ENCODE measurements around the gene MND1.
A peak's percentile ranks its signal among the peaks of the same experiment; 100 is the strongest.
"Not testable (repeated sequence)": the region's sequence is repeated elsewhere in the genome, so short reads cannot be mapped to it uniquely, and the experiment has no call there.

MND1 gene

DNA sequence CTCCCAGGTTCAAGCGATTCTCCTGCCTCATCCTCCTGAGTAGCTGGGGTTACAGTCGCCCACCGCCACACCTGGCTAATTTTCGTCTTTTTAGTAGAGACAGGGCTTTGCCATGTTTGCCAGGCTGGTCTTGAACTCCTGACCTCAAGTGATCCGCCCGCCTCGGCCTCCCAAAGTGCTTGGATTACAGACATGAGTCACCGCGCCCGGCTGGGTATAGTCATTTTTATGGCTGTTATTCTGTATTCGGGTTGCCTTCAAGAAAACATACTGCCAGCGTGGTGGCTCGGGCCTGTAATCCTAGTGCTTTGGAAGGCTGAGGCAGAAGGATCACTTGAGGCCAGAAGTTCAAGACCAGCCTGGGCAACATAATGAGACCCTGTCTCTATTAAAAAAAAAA lies 106.7 kb downstream of the MND1 start:
- not testable (repeated sequence) for H3K18ac ChIP-seq (ENCODE audit: low read length); H3K4me2 ChIP-seq (ENCODE audit: insufficient read depth, low read length, poor library complexity, severe bottlenecking); H3K9ac ChIP-seq (ENCODE audit: low read depth, low read length, poor library complexity); H3K79me1 ChIP-seq (ENCODE audit: low read depth, low read length); H3K36me3 ChIP-seq (replicated peaks in 1 of 2; ENCODE audit: control insufficient read depth in 2 of 2, insufficient read depth in 2 of 2, low read length in 2 of 2); H3K4ac ChIP-seq (ENCODE audit: low read length); H3K27ac ChIP-seq (replicated peaks; ENCODE audit: low read length); H2BK5ac ChIP-seq (ENCODE audit: low read length); H3K4me1 ChIP-seq (ENCODE audit: control insufficient read depth in 2 of 2, insufficient read depth in 1 of 2, low read depth in 1 of 2, low read length in 2 of 2); H2BK15ac ChIP-seq (ENCODE audit: low read length); DNase-seq (ENCODE audit: low spot score); H2AK5ac ChIP-seq (ENCODE audit: low read depth, low read length); H4K8ac ChIP-seq (ENCODE audit: low read depth, low read length); H3K14ac ChIP-seq (ENCODE audit: low read length); H3K9me3 ChIP-seq (replicated peaks in 1 of 2; ENCODE audit: control insufficient read depth in 2 of 2, insufficient read depth in 1 of 2, low read depth in 1 of 2, low read length in 2 of 2); H3K4me3 ChIP-seq (ENCODE audit: low read length in 2 of 2); H2AFZ ChIP-seq (ENCODE audit: low read length); H3K23ac ChIP-seq (ENCODE audit: low read depth, low read length, poor library complexity); H3K27me3 ChIP-seq (ENCODE audit: control insufficient read depth in 3 of 3, insufficient read depth in 3 of 3, low read depth in 1 of 3, low read length in 3 of 3); H2BK120ac ChIP-seq (ENCODE audit: low read depth, low read length); H4K91ac ChIP-seq (ENCODE audit: low read depth, low read length, poor library complexity); H2BK12ac ChIP-seq (ENCODE audit: low read length)
- WGBS, 2 donors (ENCODE audit: extremely low coverage in 2 of 2, insufficient read length in 2 of 2, insufficient replicate concordance in 1 of 2) = no CpG with 5 or more reads among the region's 13 CpGs

DNA sequence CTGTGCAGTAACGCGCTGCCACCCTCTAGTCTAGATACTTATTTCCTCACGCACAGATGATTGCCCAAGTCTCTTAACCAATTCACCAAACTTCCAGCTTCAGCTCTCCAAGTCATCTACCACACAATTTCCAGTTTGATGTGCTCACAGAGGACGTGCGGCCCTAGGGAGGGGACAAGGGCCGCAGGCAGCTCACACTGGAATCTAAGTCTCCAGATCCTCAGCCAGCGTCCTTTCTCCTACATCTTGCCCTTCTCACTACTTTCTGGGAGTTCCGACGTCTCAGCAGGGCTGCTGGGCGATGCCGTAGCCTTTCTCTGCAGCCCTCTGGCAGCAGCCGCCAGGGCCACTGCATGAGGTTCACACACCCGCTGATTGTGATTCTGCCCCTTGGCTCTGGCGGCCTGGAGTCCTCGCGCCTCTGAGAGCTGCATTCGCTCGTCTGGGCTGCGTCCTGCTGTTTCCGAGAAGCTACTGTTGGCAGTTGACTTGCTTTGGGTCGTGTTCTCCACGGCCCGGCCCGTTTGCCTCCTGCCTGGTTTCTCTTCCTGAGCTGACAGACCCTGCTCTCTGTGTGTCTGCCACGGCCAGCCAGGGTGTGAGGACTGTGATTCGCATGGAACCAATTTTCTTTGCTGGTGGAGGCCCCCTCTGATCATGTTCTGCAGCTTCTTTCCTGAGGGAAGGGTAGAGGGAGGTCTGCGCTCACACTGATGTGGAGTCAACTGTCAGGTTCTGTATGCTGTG lies 107.6 kb downstream of the MND1 start:
- Histone ChIP-seq H3K36me3 (replicated peaks in 1 of 2; ENCODE audit: control insufficient read depth in 2 of 2, insufficient read depth in 2 of 2, low read length in 2 of 2) (no peaks in the 10 kb centered on the region), H2BK5ac (ENCODE audit: low read length) (no peak overlapping the region), H3K14ac (ENCODE audit: low read length) (no peak overlapping the region), H3K27ac (replicated peaks; ENCODE audit: low read length) (no peak overlapping the region), H2AK5ac (ENCODE audit: low read depth, low read length) (no peak overlapping the region), H3K79me1 (ENCODE audit: low read depth, low read length) (no peaks in the 10 kb centered on the region), H2BK120ac (ENCODE audit: low read depth, low read length) (no peak overlapping the region), H2BK15ac (ENCODE audit: low read length) (peak overlapping the region; percentile 22), H2BK12ac (ENCODE audit: low read length) (no peak overlapping the region), H4K8ac (ENCODE audit: low read depth, low read length) (no peak overlapping the region), H3K9ac (ENCODE audit: low read depth, low read length, poor library complexity) (no peak overlapping the region), H3K4me3 (ENCODE audit: low read length in 2 of 2) (no peak overlapping the region), H3K9me3 (replicated peaks in 1 of 2; ENCODE audit: control insufficient read depth in 2 of 2, insufficient read depth in 1 of 2, low read depth in 1 of 2, low read length in 2 of 2) (no peaks in the 10 kb centered on the region), H3K4me1 (ENCODE audit: control insufficient read depth in 2 of 2, insufficient read depth in 1 of 2, low read depth in 1 of 2, low read length in 2 of 2) (peaks cover 5 to 10% of the 10 kb centered on the region in 2 donors), H3K27me3 (ENCODE audit: control insufficient read depth in 3 of 3, insufficient read depth in 3 of 3, low read depth in 1 of 3, low read length in 3 of 3) (no peaks in the 10 kb centered on the region), H3K18ac (ENCODE audit: low read length) (peak overlapping the region; percentile 23), H4K91ac (ENCODE audit: low read depth, low read length, poor library complexity) (no peak overlapping the region), H3K4ac (ENCODE audit: low read length) (no peak overlapping the region), H3K4me2 (ENCODE audit: insufficient read depth, low read length, poor library complexity, severe bottlenecking) (no peak overlapping the region), H2AFZ (ENCODE audit: low read length) (peak overlapping the region; percentile 80), H3K23ac (ENCODE audit: low read depth, low read length, poor library complexity) (no peak overlapping the region)
- no peak for DNase-seq (ENCODE audit: low spot score)
- no CpG with 5 or more reads among the region's 27 CpGs for WGBS, 2 donors (ENCODE audit: extremely low coverage in 2 of 2, insufficient read length in 2 of 2, insufficient replicate concordance in 1 of 2)

DNA sequence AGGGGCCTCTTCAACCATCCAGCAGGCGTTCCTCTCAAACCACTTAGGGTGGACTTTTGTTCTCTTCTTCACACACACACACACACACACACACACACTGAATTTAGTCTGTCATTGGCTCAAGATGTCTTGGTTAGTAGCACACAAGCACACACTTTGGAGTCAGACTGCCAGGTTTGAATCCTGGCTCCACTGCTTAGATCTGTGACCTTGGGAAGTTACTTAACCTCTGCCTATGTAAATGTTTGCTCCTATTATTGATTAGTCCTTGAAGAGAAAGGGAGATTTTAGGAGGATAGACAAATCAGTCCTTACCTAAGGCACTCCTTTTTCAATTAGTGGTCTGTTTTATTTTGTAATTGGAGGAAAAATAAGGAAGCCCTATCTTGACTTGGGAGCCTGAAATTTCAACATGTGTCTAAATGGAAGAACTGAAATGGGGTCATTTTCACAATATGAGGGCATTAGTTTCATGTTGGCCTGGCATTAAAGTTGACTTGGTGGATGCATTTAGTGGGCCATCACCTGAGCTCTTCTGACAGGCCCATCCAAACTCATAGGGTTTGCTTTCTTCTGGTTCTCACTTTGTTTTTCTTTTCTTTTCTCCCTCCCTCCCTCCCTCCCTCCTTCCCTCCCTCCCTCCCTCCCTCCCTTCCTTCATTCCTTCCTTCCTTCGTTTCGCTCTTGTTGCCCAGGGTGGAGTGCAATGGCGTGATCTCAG lies 108.3 kb downstream of the MND1 start:
- no peak overlapping the region for H3K9ac ChIP-seq (ENCODE audit: low read depth, low read length, poor library complexity)
- no peaks in the 10 kb centered on the region for H3K36me3 ChIP-seq (replicated peaks in 1 of 2; ENCODE audit: control insufficient read depth in 2 of 2, insufficient read depth in 2 of 2, low read length in 2 of 2)
- no peaks in the 10 kb centered on the region for H3K79me1 ChIP-seq (ENCODE audit: low read depth, low read length)
- no peak overlapping the region for H2BK120ac ChIP-seq (ENCODE audit: low read depth, low read length)
- no CpG with 5 or more reads among the region's 4 CpGs for WGBS, 2 donors (ENCODE audit: extremely low coverage in 2 of 2, insufficient read length in 2 of 2, insufficient replicate concordance in 1 of 2)
- H4K8ac ChIP-seq (ENCODE audit: low read depth, low read length) = no peak overlapping the region
- H2AFZ ChIP-seq (ENCODE audit: low read length) = peak overlapping the region; percentile 80
- H3K4me1 ChIP-seq (ENCODE audit: control insufficient read depth in 2 of 2, insufficient read depth in 1 of 2, low read depth in 1 of 2, low read length in 2 of 2) = peaks cover 5 to 10% of the 10 kb centered on the region in 2 donors
- H3K14ac ChIP-seq (ENCODE audit: low read length) = no peak overlapping the region
- no peaks in the 10 kb centered on the region for H3K27me3 ChIP-seq (ENCODE audit: control insufficient read depth in 3 of 3, insufficient read depth in 3 of 3, low read depth in 1 of 3, low read length in 3 of 3)
- no peak for DNase-seq (ENCODE audit: low spot score)
- H3K4ac ChIP-seq (ENCODE audit: low read length) = no peak overlapping the region
- no peak overlapping the region for H3K4me3 ChIP-seq (ENCODE audit: low read length in 2 of 2)
- H2BK5ac ChIP-seq (ENCODE audit: low read length) = no peak overlapping the region
- H2AK5ac ChIP-seq (ENCODE audit: low read depth, low read length) = no peak overlapping the region
- no peak overlapping the region for H3K4me2 ChIP-seq (ENCODE audit: insufficient read depth, low read length, poor library complexity, severe bottlenecking)
- H2BK12ac ChIP-seq (ENCODE audit: low read length) = no peak overlapping the region
- H3K9me3 ChIP-seq (replicated peaks in 1 of 2; ENCODE audit: control insufficient read depth in 2 of 2, insufficient read depth in 1 of 2, low read depth in 1 of 2, low read length in 2 of 2) = no peaks in the 10 kb centered on the region
- no peak overlapping the region for H3K27ac ChIP-seq (replicated peaks; ENCODE audit: low read length)
- H4K91ac ChIP-seq (ENCODE audit: low read depth, low read length, poor library complexity) = no peak overlapping the region
- no peak overlapping the region for H3K23ac ChIP-seq (ENCODE audit: low read depth, low read length, poor library complexity)
- H2BK15ac ChIP-seq (ENCODE audit: low read length) = no peak overlapping the region
- peak overlapping the region; percentile 23 for H3K18ac ChIP-seq (ENCODE audit: low read length)

DNA sequence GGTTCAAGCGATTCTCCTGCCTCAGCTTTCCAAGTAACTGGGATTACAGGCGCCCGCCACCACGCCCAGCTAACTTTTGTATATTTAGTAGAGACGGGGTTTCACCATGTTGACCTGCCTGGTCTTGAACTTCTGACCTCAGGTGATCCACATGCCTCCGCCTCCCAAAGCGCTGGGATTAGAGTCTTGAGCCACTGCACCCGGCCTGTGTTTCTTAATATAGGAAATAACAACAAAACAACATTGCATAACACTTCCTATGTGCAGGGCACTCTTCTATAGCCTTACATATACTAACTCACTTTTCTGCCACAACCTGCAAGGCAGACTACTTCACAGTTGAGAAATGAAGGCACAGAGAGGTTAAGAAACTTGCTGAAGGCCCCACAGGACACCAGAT lies 108.9 kb downstream of the MND1 start:
- Histone ChIP-seq H3K79me1 (ENCODE audit: low read depth, low read length) (no peaks in the 10 kb centered on the region), H3K36me3 (replicated peaks in 1 of 2; ENCODE audit: control insufficient read depth in 2 of 2, insufficient read depth in 2 of 2, low read length in 2 of 2) (no peaks in the 10 kb centered on the region), H2BK12ac (ENCODE audit: low read length) (no peak overlapping the region), H2BK120ac (ENCODE audit: low read depth, low read length) (no peak overlapping the region), H3K4me1 (ENCODE audit: control insufficient read depth in 2 of 2, insufficient read depth in 1 of 2, low read depth in 1 of 2, low read length in 2 of 2) (peaks cover 5 to 7% of the 10 kb centered on the region in 2 donors), H2AK5ac (ENCODE audit: low read depth, low read length) (no peak overlapping the region), H3K27me3 (ENCODE audit: control insufficient read depth in 3 of 3, insufficient read depth in 3 of 3, low read depth in 1 of 3, low read length in 3 of 3) (no peaks in the 10 kb centered on the region), H4K91ac (ENCODE audit: low read depth, low read length, poor library complexity) (no peak overlapping the region), H4K8ac (ENCODE audit: low read depth, low read length) (no peak overlapping the region), H3K18ac (ENCODE audit: low read length) (no peak overlapping the region), H3K4me3 (ENCODE audit: low read length in 2 of 2) (no peak overlapping the region), H3K4ac (ENCODE audit: low read length) (no peak overlapping the region), H3K23ac (ENCODE audit: low read depth, low read length, poor library complexity) (no peak overlapping the region), H2AFZ (ENCODE audit: low read length) (no peak overlapping the region), H3K27ac (replicated peaks; ENCODE audit: low read length) (no peak overlapping the region), H2BK5ac (ENCODE audit: low read length) (no peak overlapping the region), H2BK15ac (ENCODE audit: low read length) (no peak overlapping the region), H3K14ac (ENCODE audit: low read length) (no peak overlapping the region), H3K4me2 (ENCODE audit: insufficient read depth, low read length, poor library complexity, severe bottlenecking) (no peak overlapping the region), H3K9ac (ENCODE audit: low read depth, low read length, poor library complexity) (no peak overlapping the region), H3K9me3 (replicated peaks in 1 of 2; ENCODE audit: control insufficient read depth in 2 of 2, insufficient read depth in 1 of 2, low read depth in 1 of 2, low read length in 2 of 2) (no peaks in the 10 kb centered on the region)
- WGBS, 2 donors (ENCODE audit: extremely low coverage in 2 of 2, insufficient read length in 2 of 2, insufficient replicate concordance in 1 of 2) = no CpG with 5 or more reads among the region's 8 CpGs
- DNase-seq (ENCODE audit: low spot score) = no peak
